ENCODE measurements around the gene ALDH1A3.

- no peak for TF ChIP-seq POLR2A (IDR thresholded peaks at IDR 0.05)
- no peak for TF ChIP-seq CTCF (IDR thresholded peaks at IDR 0.05)
- no peak for TF ChIP-seq EP300 (IDR thresholded peaks at IDR 0.05)
- no peak for TF ChIP-seq POLR2AphosphoS5 (IDR thresholded peaks at IDR 0.05)
Observed at GRCh38 chr15:100901296-100901695, 21.7 kb downstream of the ALDH1A3 start.

Data from suprapubic skin (tissue), 4 donors.